SK-N-SH (cell line): ENCODE measurements around the gene RD3L. TPM values are rescaled to one million over a fixed set of nuclear protein-coding genes. Genes with fewer than 3 reads are reported as not detected.

Experiments
- CTCF ChIA-PET: fragments of 300-600, 350-600 bp; formaldehyde crosslinking; extraction: SDS; loops from one replicate; lab custom pipeline; 2021; lab: Yijun Ruan, JAX
- POLR2A ChIA-PET: fragments of 350-600 bp; sonication (Branson Sonifier 250); formaldehyde crosslinking; extraction: SDS; loops from one replicate; lab custom pipeline; 2020; ENCODE audit warnings: antibody characterized with exemption, inconsistent platforms; lab: Yijun Ruan, JAX
- DNase-seq: peaks from one replicate; pipeline ENCODE4 v3.0.0; 2012
- H2AFZ ChIP-seq: fragments of 200-600 bp; sonication (generic); 2 replicates; pipeline ENCODE4 v1.8.1; 2016; ENCODE audit warnings: antibody characterized with exemption, mild to moderate bottlenecking, low read depth
- H3F3A ChIP-seq: fragments of 200-600 bp; sonication (generic); replicated peaks from 2 replicates; pipeline ENCODE3; 2016; ENCODE audit warnings: antibody characterized with exemption, mild to moderate bottlenecking; ENCODE audit not compliant: insufficient read depth
- H3K27ac ChIP-seq, 2 experiments: fragments of 200-500 bp in 1 of 2; fragments of 200-600 bp in 1 of 2; sonication (Bioruptor generic) in 1 of 2; sonication (generic), shearing (Covaris generic) in 1 of 2; 2 replicates each; pipeline versions ENCODE4 v1.5.1 to v1.6.1; 2014 to 2016; ENCODE audit warnings: low read depth in 2 of 2, inconsistent platforms in 1 of 2, low read length in 1 of 2, mild to moderate bottlenecking in 1 of 2, mixed read lengths in 1 of 2
- H3K27me3 ChIP-seq: fragments of 200-600 bp; sonication (generic), shearing (Covaris generic); 2 replicates; pipeline ENCODE4 v1.6.1; 2016; ENCODE audit warnings: mixed run types; ENCODE audit not compliant: insufficient read depth
- H3K36me3 ChIP-seq, 2 experiments: fragments of 200-500 bp in 1 of 2; fragments of 200-600 bp in 1 of 2; sonication (Bioruptor generic) in 1 of 2; sonication (generic) in 1 of 2; replicated peaks in 1 of 2; 2 replicates each; pipeline versions ENCODE3 to v1.5.1; 2014 to 2016; ENCODE audit warnings: low read length in 1 of 2, mild to moderate bottlenecking in 1 of 2; ENCODE audit not compliant: insufficient read depth in 2 of 2, control insufficient read depth in 1 of 2
- H3K4me1 ChIP-seq, 2 experiments: fragments of 200-500 bp in 1 of 2; fragments of 200-600 bp in 1 of 2; sonication (Bioruptor generic) in 1 of 2; sonication (generic), shearing (Covaris generic) in 1 of 2; 2 replicates each; pipeline versions ENCODE4 v1.5.1 to v1.6.1; 2014 to 2016; ENCODE audit warnings: low read depth in 1 of 2, low read length in 1 of 2, mixed run types in 1 of 2; ENCODE audit not compliant: insufficient read depth in 2 of 2, control insufficient read depth in 1 of 2
- H3K4me2 ChIP-seq: fragments of 200-600 bp; sonication (generic), shearing (Covaris generic); 2 replicates; pipeline ENCODE4 v1.6.1; 2017; ENCODE audit warnings: mixed run types
- H3K4me3 ChIP-seq, 2 experiments: fragments of 200-500 bp in 1 of 2; fragments of 200-600 bp in 1 of 2; sonication (Bioruptor generic) in 1 of 2; sonication (generic), shearing (Covaris generic) in 1 of 2; 2 replicates each; pipeline versions ENCODE4 v1.5.1 to v1.8.1; 2014 to 2016; ENCODE audit warnings: low read depth in 2 of 2, inconsistent platforms in 1 of 2, low read length in 1 of 2, mild to moderate bottlenecking in 1 of 2, mixed read lengths in 1 of 2, moderate library complexity in 1 of 2
- H3K79me2 ChIP-seq: fragments of 200-600 bp; sonication (generic); 2 replicates; pipeline ENCODE4 v1.8.1; 2017; ENCODE audit warnings: mild to moderate bottlenecking; ENCODE audit not compliant: insufficient read depth
- H3K9ac ChIP-seq: fragments of 200-600 bp; sonication (generic); 2 replicates; pipeline ENCODE4 v1.6.1; 2017; ENCODE audit warnings: mixed run types
- H3K9me2 ChIP-seq: fragments of 200-600 bp; sonication (generic); 2 replicates; pipeline ENCODE4 v1.6.1; 2017; ENCODE audit warnings: mixed run types
- H3K9me3 ChIP-seq: fragments of 200-600 bp; sonication (generic); 2 replicates; pipeline ENCODE4 v1.6.1; 2017; ENCODE audit warnings: mixed run types, mild to moderate bottlenecking, moderate library complexity
- H4K20me1 ChIP-seq: fragments of 200-600 bp; sonication (generic); 2 replicates; pipeline ENCODE4 v1.6.1; 2017; ENCODE audit warnings: mild to moderate bottlenecking, mixed run types; ENCODE audit not compliant: insufficient read depth
- CTCF ChIP-seq: fragments of 200-600 bp; sonication (generic); IDR thresholded peaks from 2 replicates; pipeline ENCODE4 v1.6.1; 2017; ENCODE audit warnings: antibody characterized with exemption, mild to moderate bottlenecking, moderate library complexity
- FOXM1 ChIP-seq: IDR thresholded peaks from 2 replicates; pipeline ENCODE4 v1.4.0; 2012; ENCODE audit warnings: low read depth, mild to moderate bottlenecking
- GABPA ChIP-seq: IDR thresholded peaks from 2 replicates; pipeline ENCODE4 v1.4.0; 2012; ENCODE audit warnings: low read depth, mild to moderate bottlenecking
- GATA2 ChIP-seq: sonication (generic); formaldehyde crosslinking; IDR thresholded peaks from 2 replicates; pipeline ENCODE4 v1.5.0; 2020; ENCODE audit warnings: mild to moderate bottlenecking, missing genetic modification reagents
- MAX ChIP-seq: IDR thresholded peaks from 2 replicates; pipeline ENCODE4 v1.4.0; 2012; ENCODE audit warnings: low read depth
- NRF1 ChIP-seq: IDR thresholded peaks from 2 replicates; pipeline ENCODE4 v1.6.1; 2012; ENCODE audit warnings: low read depth, mild to moderate bottlenecking, low read length
- POLR2AphosphoS5 ChIP-seq: IDR thresholded peaks from 2 replicates; pipeline ENCODE4 v1.6.1; 2012; ENCODE audit warnings: low read depth, low read length
- REST ChIP-seq: IDR thresholded peaks from 2 replicates; pipeline ENCODE4 v1.6.1; 2012; ENCODE audit warnings: mild to moderate bottlenecking, low read depth, low read length, moderate library complexity
- TAF1 ChIP-seq: IDR thresholded peaks from 2 replicates; pipeline ENCODE4 v1.6.1; 2012; ENCODE audit warnings: low read depth, mild to moderate bottlenecking, low read length, moderate library complexity, borderline replicate concordance
- TCF12 ChIP-seq: IDR thresholded peaks from 2 replicates; pipeline ENCODE4 v1.4.0; 2012
- TEAD4 ChIP-seq: IDR thresholded peaks from 2 replicates; pipeline ENCODE4 v1.4.0; 2012; ENCODE audit warnings: mild to moderate bottlenecking, borderline replicate concordance; ENCODE audit not compliant: insufficient read depth
- USF2 ChIP-seq: fragments of 150-350 bp; IDR thresholded peaks from 2 replicates; pipeline ENCODE4 v1.6.1; 2017; ENCODE audit warnings: antibody characterized with exemption, low read length, low read depth, borderline replicate concordance
- ZBTB33 ChIP-seq: IDR thresholded peaks from 2 replicates; pipeline ENCODE4 v1.4.0; 2012; ENCODE audit warnings: low read depth, borderline replicate concordance
- WGBS: methylation state at CpG from one replicate; pipeline ENCODE4 v1.1.6; 2017; ENCODE audit warnings: low lambda C conversion rate; 5-methylcytosine and 5-hydroxymethylcytosine counted together
- polyA plus RNA-seq, 3 experiments: library from polyadenylated mRNA; depleted of rRNA; stranded (reverse); fragments of >200 nt; gene quantifications; 2 replicates each; pipeline ENCODE4 v1.2.3, GENCODE V29; 2012

Gene RD3L
- polyA plus RNA-seq, 1 of the 3 experiments (the other 2 are of a cell fraction) = not detected

GRCh38 chr14:103928011-103928890 is 14.1 kb downstream of the RD3L start, which contains the start of gene TDRD9:
Gene TDRD9 (plus strand): TSS chr14:103928456. CDS start chr14:103928510, 54 bp downstream.
- WGBS = 88% methylated on average over 63 of the region's 97 CpGs
- DNase-seq = no peak
- ChIA-PET CTCF (interaction anchor here (1.1 kb wide), 1 partner anchor 149 kb away, joined by 3 read pairs; no protein-coding TSS in a partner anchor), POLR2A (no interaction called here)
- Histone ChIP-seq H4K20me1 (no peaks in the 10 kb centered on the region), H3K27ac (no peak within 1 kb of the TSS), H2AFZ (no peak within 1 kb of the TSS), H3K9ac (no peak within 1 kb of the TSS), H3K27me3 (no peaks in the 10 kb centered on the region), H3K9me2 (no peaks in the 10 kb centered on the region), H3K9me3 (no peaks in the 10 kb centered on the region), H3F3A (no peaks in the 10 kb centered on the region), H3K36me3 (no peaks in the 10 kb centered on the region), H3K79me2 (no peaks in the 10 kb centered on the region), H3K4me2 (no peak within 1 kb of the TSS), H3K4me3 (no peak within 1 kb of the TSS), H3K4me1 (no peaks in the 10 kb centered on the region; a peak in 1 of 4 replicates)
- TF ChIP-seq GATA2 = no peak
- no peak for TF ChIP-seq TEAD4
- no peak for TF ChIP-seq CTCF
- no peak for TF ChIP-seq POLR2AphosphoS5
- no peak for TF ChIP-seq GABPA
- TF ChIP-seq MAX = no peak
- no peak for TF ChIP-seq TCF12
- TF ChIP-seq FOXM1 = no peak
- no peak for TF ChIP-seq USF2
- TF ChIP-seq ZBTB33 = no peak
- no peak for TF ChIP-seq REST
- no peak for TF ChIP-seq TAF1
- TF ChIP-seq NRF1 = no peak
